ENCODE data around the gene LACC1.

- no peak for TF ChIP-seq CTCF (IDR thresholded peaks at IDR 0.05 in 8 of 11, conservative IDR thresholded peaks at IDR 0.05 in 3 of 11)
- TF ChIP-seq POLR2AphosphoS5 (IDR thresholded peaks at IDR 0.05) = no peak
- TF ChIP-seq POLR2A (IDR thresholded peaks at IDR 0.05) = no peak
Observed at GRCh38 chr13:43830497-43830881, 49.2 kb upstream of the LACC1 start.
